ENCODE measurements around the gene SLIT3.

Gene SLIT3

GRCh38 chr5:169242175-169242848 lies 58.6 kb downstream of the SLIT3 start:
- no peaks in the 10 kb centered on the region for H3F3A ChIP-seq (ENCODE audit: low read depth)
- peaks cover 13% of the 10 kb centered on the region for H3K4me1 ChIP-seq (ENCODE audit: insufficient read depth, low read length, poor library complexity, severe bottlenecking)
- peak overlapping the region; percentile 64 for H2AFZ ChIP-seq (ENCODE audit: low read length)
- no peaks in the 10 kb centered on the region for H3K9me3 ChIP-seq (ENCODE audit: insufficient read depth, low read depth, low read length)
- H3K4me2 ChIP-seq (ENCODE audit: low read depth, low read length, poor library complexity, severe bottlenecking): peak overlapping the region; percentile 65
- peak overlapping the region; percentile 44 for H3K4me3 ChIP-seq (ENCODE audit: low read length, poor library complexity, severe bottlenecking)
- no peaks in the 10 kb centered on the region for H4K20me1 ChIP-seq (ENCODE audit: insufficient read depth, low read length, poor library complexity, severe bottlenecking)
- TF ChIP-seq EZH2phosphoT487 (IDR thresholded peaks at IDR 0.05; ENCODE audit: borderline replicate concordance) (no peak), CTCF (conservative IDR thresholded peaks at IDR 0.05; ENCODE audit: low read length) (no peak)
- no peaks in the 10 kb centered on the region for H3K79me2 ChIP-seq (ENCODE audit: insufficient read depth, low read length)
- no peak overlapping the region for H3K9ac ChIP-seq (ENCODE audit: low read depth, low read length, poor library complexity, severe bottlenecking)
- no peaks in the 10 kb centered on the region for H3K36me3 ChIP-seq (ENCODE audit: insufficient read depth, low read length)
- no peaks in the 10 kb centered on the region for H3K9me2 ChIP-seq (replicated peaks; ENCODE audit: low read depth, low read length)
- peaks cover 4% of the 10 kb centered on the region for H3K27me3 ChIP-seq (ENCODE audit: insufficient read depth, low read length, poor library complexity, severe bottlenecking)

- H3K36me3 ChIP-seq (ENCODE audit: insufficient read depth, low read length): no peaks in the 10 kb centered on the region
- no peaks in the 10 kb centered on the region for H3K9me2 ChIP-seq (replicated peaks; ENCODE audit: low read depth, low read length)
- no peak overlapping the region for H3K9ac ChIP-seq (ENCODE audit: low read depth, low read length, poor library complexity, severe bottlenecking)
- no peak overlapping the region for H3K4me2 ChIP-seq (ENCODE audit: low read depth, low read length, poor library complexity, severe bottlenecking)
- no peak for TF ChIP-seq CTCF (conservative IDR thresholded peaks at IDR 0.05; ENCODE audit: low read length)
- no peak for TF ChIP-seq EZH2phosphoT487 (IDR thresholded peaks at IDR 0.05; ENCODE audit: borderline replicate concordance)
- no peaks in the 10 kb centered on the region for H3K9me3 ChIP-seq (ENCODE audit: insufficient read depth, low read depth, low read length)
- no peaks in the 10 kb centered on the region for H3F3A ChIP-seq (ENCODE audit: low read depth)
- H2AFZ ChIP-seq (ENCODE audit: low read length): no peak overlapping the region
- no peaks in the 10 kb centered on the region for H3K4me1 ChIP-seq (ENCODE audit: insufficient read depth, low read length, poor library complexity, severe bottlenecking)
- no peaks in the 10 kb centered on the region for H4K20me1 ChIP-seq (ENCODE audit: insufficient read depth, low read length, poor library complexity, severe bottlenecking)
- no peaks in the 10 kb centered on the region for H3K27me3 ChIP-seq (ENCODE audit: insufficient read depth, low read length, poor library complexity, severe bottlenecking)
- no peaks in the 10 kb centered on the region for H3K79me2 ChIP-seq (ENCODE audit: insufficient read depth, low read length)
- no peak overlapping the region for H3K4me3 ChIP-seq (ENCODE audit: low read length, poor library complexity, severe bottlenecking)
These were observed 71.5 kb downstream of the SLIT3 start for GRCh38 chr5:169229342-169229892.

DNA sequence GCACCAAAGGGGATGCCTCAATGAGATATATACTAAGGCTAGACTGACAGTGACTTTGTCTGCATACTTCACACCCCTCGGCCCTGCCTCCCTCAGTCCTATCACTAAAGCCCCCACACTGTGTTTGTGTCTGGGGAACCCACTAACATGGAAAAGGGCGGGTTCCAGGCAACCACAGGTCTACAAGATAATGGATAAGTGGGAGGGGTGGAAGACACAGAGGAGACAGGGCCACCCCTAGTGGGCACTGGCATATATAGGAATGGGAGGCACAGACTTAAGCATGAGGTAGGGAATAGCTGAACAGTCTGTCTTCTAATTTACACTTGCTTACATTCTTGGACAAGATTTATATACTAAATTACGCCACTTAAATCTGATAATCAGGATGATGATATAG lies 74.0 kb downstream of the SLIT3 start:
- Histone ChIP-seq H3K27me3 (ENCODE audit: insufficient read depth, low read length, poor library complexity, severe bottlenecking) (no peaks in the 10 kb centered on the region), H3K9me3 (ENCODE audit: insufficient read depth, low read depth, low read length) (no peaks in the 10 kb centered on the region)
- TF ChIP-seq EZH2phosphoT487 (IDR thresholded peaks at IDR 0.05; ENCODE audit: borderline replicate concordance): no peak
- TF ChIP-seq CTCF (conservative IDR thresholded peaks at IDR 0.05; ENCODE audit: low read length): no peak

More for the DNA sequence above, 74.0 kb downstream of the SLIT3 start:
- no peaks in the 10 kb centered on the region for H3K9me2 ChIP-seq (replicated peaks; ENCODE audit: low read depth, low read length)
- H3K4me2 ChIP-seq (ENCODE audit: low read depth, low read length, poor library complexity, severe bottlenecking): no peak overlapping the region
- no peaks in the 10 kb centered on the region for H3F3A ChIP-seq (ENCODE audit: low read depth)
- H3K36me3 ChIP-seq (ENCODE audit: insufficient read depth, low read length): no peaks in the 10 kb centered on the region
- no peak overlapping the region for H3K9ac ChIP-seq (ENCODE audit: low read depth, low read length, poor library complexity, severe bottlenecking)
- H3K4me3 ChIP-seq (ENCODE audit: low read length, poor library complexity, severe bottlenecking): no peak overlapping the region
- H3K4me1 ChIP-seq (ENCODE audit: insufficient read depth, low read length, poor library complexity, severe bottlenecking): no peaks in the 10 kb centered on the region
- H4K20me1 ChIP-seq (ENCODE audit: insufficient read depth, low read length, poor library complexity, severe bottlenecking): no peaks in the 10 kb centered on the region
- H3K79me2 ChIP-seq (ENCODE audit: insufficient read depth, low read length): no peaks in the 10 kb centered on the region
- H2AFZ ChIP-seq (ENCODE audit: low read length): no peak overlapping the region

All from Loucy (cell line).